Activated CD8-positive, alpha-beta memory T cell treated with anti-CD3 and anti-CD28 coated beads, Interleukin-2, amount 10 ng/mL, durations not matched to agents 7 days and 5 days (primary cell): ENCODE results near the gene ATP6V1G3. TPM values are rescaled to one million over a fixed set of nuclear protein-coding genes. Genes with fewer than 3 reads are reported as not detected.

Experiments
- ATAC-seq: fragments of 150-1000 bp; cut with Tn5 transposase; one replicate; pipeline ENCODE4 v1.10.0; 2021; ENCODE audit warnings: moderate library complexity
- CTCF ChIA-PET: fragments of 350-600 bp; sonication (Branson Sonifier 250); formaldehyde crosslinking; loops from one replicate; lab custom pipeline; 2021; ENCODE audit warnings: antibody characterized with exemption; lab: Charles Lee
- DNase-seq: peaks from one replicate; pipeline ENCODE4 v3.0.0-alpha.2; 2020
- H3K27ac Mint-ChIP-seq: one replicate; pipeline ENCODE4 v1.8.0; 2021; ENCODE audit warnings: mild to moderate bottlenecking, mixed read lengths
- H3K27me3 Mint-ChIP-seq: one replicate; pipeline ENCODE4 v1.8.0; 2021; ENCODE audit warnings: mixed read lengths
- H3K36me3 Mint-ChIP-seq: one replicate; pipeline ENCODE4 v1.8.0; 2021; ENCODE audit warnings: mild to moderate bottlenecking, mixed read lengths
- H3K4me1 Mint-ChIP-seq: one replicate; pipeline ENCODE4 v1.8.0; 2021; ENCODE audit warnings: mixed read lengths
- H3K4me3 Mint-ChIP-seq: one replicate; pipeline ENCODE4 v1.8.0; 2021; ENCODE audit warnings: mild to moderate bottlenecking, moderate library complexity, mixed read lengths
- H3K9me3 Mint-ChIP-seq: one replicate; pipeline ENCODE4 v1.8.0; 2022; ENCODE audit warnings: low read depth, mixed read lengths
- total RNA-seq, 2 experiments: library from RNA; stranded (reverse); gene quantifications; one replicate each; pipeline ENCODE4 v1.2.3, GENCODE V29; 2021

ATP6V1G3 gene
- total RNA-seq, 2 experiments from 2014 or later, result not detected

GRCh38 chr1:198517623-198518199, 22.8 kb downstream of the ATP6V1G3 start:
- Mint-ChIP-seq H3K9me3 (no peaks in the 10 kb centered on the region), H3K36me3 (peaks cover 2% of the 10 kb centered on the region), H3K4me3 (no peak overlapping the region), H3K27ac (no peak overlapping the region), H3K4me1 (peaks cover 43% of the 10 kb centered on the region), H3K27me3 (no peaks in the 10 kb centered on the region)
- no peak for DNase-seq
- CTCF ChIA-PET, result interaction anchor here (1.7 kb wide), 1 partner anchor 168 kb away, joined by 4 read pairs; no protein-coding TSS in a partner anchor
- ATAC-seq, result no peak

GRCh38 chr1:198500096-198500495, 40.4 kb downstream of the ATP6V1G3 start:
- DNase-seq (no peak), ATAC-seq (no peak)
- H3K27me3 Mint-ChIP-seq, result no peaks in the 10 kb centered on the region
- peaks cover 11% of the 10 kb centered on the region for H3K9me3 Mint-ChIP-seq
- no peak overlapping the region for H3K4me3 Mint-ChIP-seq
- peaks cover 22% of the 10 kb centered on the region for H3K36me3 Mint-ChIP-seq
- CTCF ChIA-PET, result no interaction called here
- no peak overlapping the region for H3K27ac Mint-ChIP-seq
- peaks cover 13% of the 10 kb centered on the region for H3K4me1 Mint-ChIP-seq

DNA sequence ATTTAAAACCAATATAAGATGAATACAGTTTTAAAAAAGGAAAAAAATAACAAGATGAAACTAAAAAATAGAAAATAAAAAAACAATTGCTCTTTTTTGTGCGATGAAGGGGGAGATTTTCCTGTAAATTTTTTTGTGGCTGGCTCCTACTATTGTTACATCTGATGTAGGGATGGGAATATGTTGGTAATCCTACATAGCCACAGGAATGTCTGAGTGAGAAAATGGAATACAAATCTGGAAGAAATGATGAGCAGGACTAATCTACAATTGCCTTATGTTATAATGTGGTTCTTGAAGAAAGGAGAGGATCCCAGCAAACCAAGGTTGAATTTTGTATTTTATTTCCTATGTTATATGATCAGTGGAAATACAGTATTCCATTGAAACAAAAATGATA, 40.9 kb downstream of the ATP6V1G3 start:
- H3K36me3 Mint-ChIP-seq, result peaks cover 21% of the 10 kb centered on the region
- no peak overlapping the region for H3K4me3 Mint-ChIP-seq
- H3K4me1 Mint-ChIP-seq, result peaks cover 13% of the 10 kb centered on the region
- DNase-seq (no peak), ATAC-seq (no peak)
- CTCF ChIA-PET, result interaction anchor here (1.7 kb wide), 1 partner anchor 12 kb away, joined by 4 read pairs; no protein-coding TSS in a partner anchor
- peaks cover 9% of the 10 kb centered on the region for H3K9me3 Mint-ChIP-seq
- H3K27ac Mint-ChIP-seq, result no peak overlapping the region
- no peaks in the 10 kb centered on the region for H3K27me3 Mint-ChIP-seq

DNA sequence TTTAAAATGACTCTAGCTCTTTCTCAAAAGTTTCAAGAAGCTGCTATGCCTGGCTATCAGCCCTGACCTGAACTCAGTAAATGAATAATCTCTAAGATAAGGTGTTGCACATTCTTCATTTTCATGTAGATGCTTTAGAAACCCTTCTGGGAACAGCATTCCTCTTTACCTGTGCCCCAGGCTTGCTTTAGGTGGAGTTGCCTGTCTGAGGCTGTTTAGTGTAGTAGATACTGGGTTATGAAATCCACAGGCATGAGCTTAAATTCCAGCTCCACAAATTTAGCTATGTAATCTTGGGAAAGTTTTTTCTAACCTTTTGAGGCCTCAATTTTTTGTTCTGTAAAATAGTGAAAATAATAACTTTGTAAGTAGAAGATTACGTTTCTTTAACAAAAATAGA, 41.6 kb downstream of the ATP6V1G3 start:
- H3K27ac Mint-ChIP-seq, result no peak overlapping the region
- no peak overlapping the region for H3K4me3 Mint-ChIP-seq
- DNase-seq (no peak), ATAC-seq (no peak)
- CTCF ChIA-PET, result interaction anchor here (1.7 kb wide), 1 partner anchor 12 kb away, joined by 4 read pairs; no protein-coding TSS in a partner anchor
- peaks cover 13% of the 10 kb centered on the region for H3K4me1 Mint-ChIP-seq
- peaks cover 9% of the 10 kb centered on the region for H3K9me3 Mint-ChIP-seq
- H3K36me3 Mint-ChIP-seq, result peaks cover 18% of the 10 kb centered on the region
- no peaks in the 10 kb centered on the region for H3K27me3 Mint-ChIP-seq

GRCh38 chr1:198498103-198498385, 42.4 kb downstream of the ATP6V1G3 start:
- H3K27me3 Mint-ChIP-seq, result no peaks in the 10 kb centered on the region
- DNase-seq (no peak), ATAC-seq (no peak)
- peaks cover 13% of the 10 kb centered on the region for H3K4me1 Mint-ChIP-seq
- peaks cover 12% of the 10 kb centered on the region for H3K36me3 Mint-ChIP-seq
- CTCF ChIA-PET, result no interaction called here
- H3K9me3 Mint-ChIP-seq, result peaks cover under 1% of the 10 kb centered on the region
- H3K4me3 Mint-ChIP-seq, result no peak overlapping the region
- H3K27ac Mint-ChIP-seq, result no peak overlapping the region

- no peak overlapping the region for H3K4me3 Mint-ChIP-seq
- ATAC-seq (no peak), DNase-seq (no peak)
- H3K4me1 Mint-ChIP-seq, result peaks cover 13% of the 10 kb centered on the region
- no peak overlapping the region for H3K27ac Mint-ChIP-seq
- no peaks in the 10 kb centered on the region for H3K27me3 Mint-ChIP-seq
- no peaks in the 10 kb centered on the region for H3K9me3 Mint-ChIP-seq
- peaks cover 10% of the 10 kb centered on the region for H3K36me3 Mint-ChIP-seq
- CTCF ChIA-PET, result no interaction called here
These were observed 43.0 kb downstream of the ATP6V1G3 start for GRCh38 chr1:198497326-198498102.

GRCh38 chr1:198496216-198497143, 44.0 kb downstream of the ATP6V1G3 start:
- Mint-ChIP-seq H3K9me3 (no peaks in the 10 kb centered on the region), H3K27ac (no peak overlapping the region), H3K4me1 (peaks cover 13% of the 10 kb centered on the region), H3K4me3 (no peak overlapping the region), H3K27me3 (no peaks in the 10 kb centered on the region), H3K36me3 (peaks cover 7% of the 10 kb centered on the region)
- CTCF ChIA-PET, result interaction anchor here (0.9 to 1.6 kb wide), 2 partner anchors 15 to 16 kb away, joined by 3 to 4 read pairs; no protein-coding TSS in a partner anchor
- DNase-seq (no peak), ATAC-seq (no peak)

DNA sequence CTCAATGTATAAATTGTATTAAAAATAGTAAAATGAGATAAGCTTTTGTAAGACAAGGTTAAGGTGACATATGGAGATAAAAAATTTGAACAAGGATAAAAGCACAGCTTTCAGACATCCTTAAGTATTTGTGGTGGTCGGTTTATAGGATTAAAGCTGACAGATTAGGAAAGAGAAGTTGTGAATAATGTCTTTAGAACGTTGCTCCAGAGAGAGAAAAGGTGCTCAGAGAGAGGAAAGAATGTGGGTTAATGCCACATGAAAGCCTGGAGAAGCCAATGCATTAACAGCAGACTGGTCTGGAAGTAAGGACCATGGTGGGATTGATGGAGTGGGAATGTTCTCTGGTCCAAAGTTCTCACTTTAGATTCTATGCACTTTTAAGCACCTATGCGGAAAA, 44.8 kb downstream of the ATP6V1G3 start:
- H3K27me3 Mint-ChIP-seq, result no peaks in the 10 kb centered on the region
- H3K36me3 Mint-ChIP-seq, result peaks cover 6% of the 10 kb centered on the region
- no peak overlapping the region for H3K4me3 Mint-ChIP-seq
- H3K27ac Mint-ChIP-seq, result no peak overlapping the region
- ATAC-seq, result no peak
- H3K4me1 Mint-ChIP-seq, result peaks cover 13% of the 10 kb centered on the region
- H3K9me3 Mint-ChIP-seq, result no peaks in the 10 kb centered on the region
- CTCF ChIA-PET, result interaction anchor here (1.6 kb wide), 1 partner anchor 17 kb away, joined by 3 read pairs; no protein-coding TSS in a partner anchor
- DNase-seq, result no peak

- peaks cover 1% of the 10 kb centered on the region for H3K36me3 Mint-ChIP-seq
- ATAC-seq (no peak), DNase-seq (no peak)
- CTCF ChIA-PET, result no interaction called here
- H3K4me3 Mint-ChIP-seq, result no peak overlapping the region
- no peaks in the 10 kb centered on the region for H3K27me3 Mint-ChIP-seq
- no peak overlapping the region for H3K27ac Mint-ChIP-seq
- H3K9me3 Mint-ChIP-seq, result no peaks in the 10 kb centered on the region
- H3K4me1 Mint-ChIP-seq, result peaks cover 13% of the 10 kb centered on the region
These were observed 45.8 kb downstream of the ATP6V1G3 start for GRCh38 chr1:198494658-198495103.

GRCh38 chr1:198494139-198494538, 46.3 kb downstream of the ATP6V1G3 start:
- CTCF ChIA-PET, result no interaction called here
- H3K36me3 Mint-ChIP-seq, result peaks cover 1% of the 10 kb centered on the region

GRCh38 chr1:198493329-198493728, 47.2 kb downstream of the ATP6V1G3 start:
- no peaks in the 10 kb centered on the region for H3K9me3 Mint-ChIP-seq
- H3K4me3 Mint-ChIP-seq, result no peak overlapping the region
- ATAC-seq (no peak), DNase-seq (no peak)
- H3K36me3 Mint-ChIP-seq, result peaks cover 1% of the 10 kb centered on the region
- H3K4me1 Mint-ChIP-seq, result peaks cover 12% of the 10 kb centered on the region
- no peaks in the 10 kb centered on the region for H3K27me3 Mint-ChIP-seq
- CTCF ChIA-PET, result interaction anchor here (1.1 kb wide), 1 partner anchor 13 kb away, joined by 3 read pairs; no protein-coding TSS in a partner anchor
- no peak overlapping the region for H3K27ac Mint-ChIP-seq

More at GRCh38 chr1:198494139-198494538, 46.3 kb downstream of the ATP6V1G3 start:
- no peak for ATAC-seq
- H3K9me3 Mint-ChIP-seq, result no peaks in the 10 kb centered on the region
- peaks cover 13% of the 10 kb centered on the region for H3K4me1 Mint-ChIP-seq
- no peaks in the 10 kb centered on the region for H3K27me3 Mint-ChIP-seq
- DNase-seq, result no peak
- no peak overlapping the region for H3K4me3 Mint-ChIP-seq
- no peak overlapping the region for H3K27ac Mint-ChIP-seq

GRCh38 chr1:198492872-198493271, 47.6 kb downstream of the ATP6V1G3 start:
- Mint-ChIP-seq H3K4me3 (no peak overlapping the region), H3K27ac (no peak overlapping the region), H3K9me3 (no peaks in the 10 kb centered on the region), H3K36me3 (peaks cover 1% of the 10 kb centered on the region), H3K27me3 (no peaks in the 10 kb centered on the region), H3K4me1 (peaks cover 8% of the 10 kb centered on the region)
- ATAC-seq, result no peak
- CTCF ChIA-PET, result interaction anchor here (1.1 kb wide), 1 partner anchor 13 kb away, joined by 3 read pairs; no protein-coding TSS in a partner anchor
- DNase-seq, result no peak

DNA sequence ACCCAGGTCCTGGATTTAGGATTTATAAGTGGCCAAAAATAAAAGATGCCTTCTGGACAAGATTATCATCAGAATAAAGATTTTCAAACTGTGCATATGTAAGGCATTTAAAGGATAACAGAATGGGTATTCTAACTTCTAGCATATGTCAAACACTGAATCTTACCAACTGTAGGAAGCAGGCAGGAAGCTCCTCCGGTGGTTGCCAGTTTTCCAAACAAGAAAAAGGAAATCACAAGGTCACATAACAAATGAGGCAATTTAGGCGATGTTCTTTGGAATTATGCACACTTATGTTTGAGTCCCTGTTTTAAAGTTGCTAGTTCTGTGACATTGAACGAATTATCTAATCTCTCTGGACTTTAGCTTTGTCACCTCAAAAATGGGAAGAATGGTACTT, 48.9 kb downstream of the ATP6V1G3 start:
- no peak for ATAC-seq
- no peak for DNase-seq
- no peak overlapping the region for H3K27ac Mint-ChIP-seq
- H3K9me3 Mint-ChIP-seq, result no peaks in the 10 kb centered on the region
- no peaks in the 10 kb centered on the region for H3K4me1 Mint-ChIP-seq
- CTCF ChIA-PET, result interaction anchor here (0.9 kb wide), 1 partner anchor 209 kb away, joined by 3 read pairs; no protein-coding TSS in a partner anchor
- H3K27me3 Mint-ChIP-seq, result no peaks in the 10 kb centered on the region
- H3K36me3 Mint-ChIP-seq, result no peaks in the 10 kb centered on the region
- H3K4me3 Mint-ChIP-seq, result no peak overlapping the region
